Measurements from ENCODE around the gene MICU1.
A peak's percentile ranks its signal among the peaks of the same experiment; 100 is the strongest.
"Not testable (repeated sequence)": the region's sequence is repeated elsewhere in the genome, so short reads cannot be mapped to it uniquely, and the experiment has no call there.

MICU1 gene

DNA sequence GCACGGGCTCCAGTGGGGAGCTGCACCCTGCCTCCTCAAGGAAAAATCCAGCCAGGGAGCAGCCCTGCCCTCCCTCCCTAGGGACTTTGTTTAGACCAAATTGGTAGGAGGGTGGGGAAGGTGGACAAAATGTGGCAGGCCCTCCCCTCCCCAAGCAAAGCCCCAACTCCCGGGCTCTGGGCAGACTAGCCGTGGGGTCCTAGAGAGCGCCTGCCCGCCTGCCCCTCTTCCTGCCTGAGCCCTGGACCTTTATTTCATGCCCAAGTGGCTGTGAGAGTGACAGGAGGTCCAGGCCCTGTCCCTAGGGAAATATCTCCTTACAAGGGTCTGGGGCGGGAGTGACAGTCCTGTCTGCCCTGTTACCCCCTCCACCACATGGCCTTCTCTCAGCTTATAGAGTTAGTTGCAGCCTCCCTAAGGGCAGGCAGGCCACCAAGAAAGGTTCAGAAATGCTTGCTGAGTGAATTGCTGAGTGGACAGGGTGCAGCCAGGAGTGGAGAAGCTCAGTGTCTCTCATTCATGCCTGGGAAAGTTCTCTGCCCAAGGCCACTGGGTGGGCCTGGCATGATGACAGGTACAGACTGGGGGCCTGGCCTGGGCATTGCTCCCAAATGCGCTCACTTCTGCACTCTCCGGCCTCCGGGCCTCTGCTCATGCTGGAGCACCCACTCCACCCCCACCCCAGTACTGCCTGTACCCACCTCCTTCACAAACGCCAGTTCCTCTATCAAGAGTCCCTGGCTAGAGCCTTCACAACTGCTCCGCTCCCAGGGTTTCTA is 296.4 kb downstream of the MICU1 start:
- no peak for DNase-seq (ENCODE audit: low read depth in 2 of 2)

- no peak for DNase-seq (ENCODE audit: low read depth in 2 of 2)
These were observed 297.1 kb downstream of the MICU1 start for GRCh38 chr10:72328829-72329204.

GRCh38 chr10:72328045-72328828 is 297.6 kb downstream of the MICU1 start:
- DNase-seq (ENCODE audit: low read depth in 2 of 2) = no peak

- DNase-seq (ENCODE audit: low read depth in 2 of 2) = not testable (repeated sequence)
These were observed 298.9 kb downstream of the MICU1 start for GRCh38 chr10:72326665-72327603.

GRCh38 chr10:72325243-72326175 is 300.4 kb downstream of the MICU1 start:
- not testable (repeated sequence) for DNase-seq (ENCODE audit: low read depth in 2 of 2)

- no peak for DNase-seq (ENCODE audit: low read depth in 2 of 2)
These were observed 302.1 kb downstream of the MICU1 start for GRCh38 chr10:72323771-72324191.

- no peak for DNase-seq (ENCODE audit: low read depth in 2 of 2)
These were observed 302.6 kb downstream of the MICU1 start for GRCh38 chr10:72323108-72323749.

- no peak for DNase-seq (ENCODE audit: low read depth in 2 of 2)
These were observed 303.4 kb downstream of the MICU1 start for GRCh38 chr10:72322280-72323058.

GRCh38 chr10:72322030-72322279 is 303.9 kb downstream of the MICU1 start:
- no peak for DNase-seq (ENCODE audit: low read depth in 2 of 2)

DNA sequence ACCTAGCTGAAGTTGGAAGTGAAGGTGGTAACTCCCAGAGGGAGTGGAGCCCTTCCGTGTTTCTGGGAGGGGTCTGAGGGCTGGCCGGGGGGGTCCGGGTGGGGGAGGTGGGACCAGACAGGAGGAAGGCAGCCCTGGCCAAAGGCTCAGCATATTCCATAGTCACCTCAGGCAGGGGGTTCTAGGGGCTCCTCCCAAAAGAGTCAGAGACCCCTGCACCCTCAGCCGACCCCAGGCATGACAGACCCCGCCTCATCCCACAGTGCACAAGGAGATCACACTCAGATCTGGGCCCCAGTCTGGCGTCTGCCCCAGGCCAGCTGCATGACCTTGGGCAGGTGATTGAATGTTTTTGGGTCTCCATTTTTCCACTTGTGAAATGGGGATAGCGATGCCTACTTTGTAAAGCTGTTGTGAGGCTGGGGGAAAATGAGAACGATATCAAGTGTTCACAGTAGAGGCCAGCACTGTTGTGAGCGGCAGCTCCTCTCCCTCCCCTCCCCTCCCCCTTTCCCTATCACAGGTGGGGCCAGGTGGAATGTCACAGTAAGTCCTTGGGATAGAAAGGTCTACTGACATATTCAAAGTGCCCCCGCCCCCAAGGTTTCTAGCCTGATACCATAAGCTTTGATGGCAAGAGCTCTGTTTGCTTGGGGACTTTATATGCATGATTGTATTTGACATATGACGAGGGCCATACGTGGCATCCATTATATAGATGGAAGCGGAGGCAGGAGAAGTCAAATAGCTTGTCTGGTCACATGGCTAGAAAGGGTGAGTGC is 304.4 kb downstream of the MICU1 start:
- no peak for DNase-seq (ENCODE audit: low read depth in 2 of 2)

DNA sequence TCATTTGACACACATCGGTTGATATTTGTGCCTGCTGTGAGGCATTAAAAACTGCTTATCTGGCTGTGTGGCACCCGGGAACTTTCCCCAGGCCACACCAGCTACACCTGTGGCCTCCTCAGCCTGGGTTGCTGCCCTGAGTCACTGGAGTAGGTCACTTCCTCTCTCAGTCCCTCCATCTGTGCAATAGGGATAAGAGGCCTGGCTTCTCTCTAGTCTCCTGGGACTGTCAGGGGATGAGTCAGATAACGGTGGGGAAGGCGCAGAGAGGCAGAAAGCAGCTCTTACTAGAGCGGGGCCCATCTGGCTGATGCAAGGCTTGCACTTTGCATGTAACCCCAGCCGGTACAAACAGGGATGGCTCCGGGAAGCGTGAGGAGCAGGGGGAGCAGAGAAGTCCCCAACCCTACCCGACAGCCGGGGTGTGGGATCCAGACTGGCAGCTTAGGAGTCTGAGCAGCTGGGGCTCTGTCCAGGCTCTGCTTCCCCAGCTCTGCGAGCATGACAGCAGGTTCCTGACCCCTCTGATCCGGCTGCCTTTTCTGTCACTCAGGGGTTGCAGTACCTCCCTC is 305.1 kb downstream of the MICU1 start:
- DNase-seq (ENCODE audit: low read depth in 2 of 2) = peak; percentile 100

DNA sequence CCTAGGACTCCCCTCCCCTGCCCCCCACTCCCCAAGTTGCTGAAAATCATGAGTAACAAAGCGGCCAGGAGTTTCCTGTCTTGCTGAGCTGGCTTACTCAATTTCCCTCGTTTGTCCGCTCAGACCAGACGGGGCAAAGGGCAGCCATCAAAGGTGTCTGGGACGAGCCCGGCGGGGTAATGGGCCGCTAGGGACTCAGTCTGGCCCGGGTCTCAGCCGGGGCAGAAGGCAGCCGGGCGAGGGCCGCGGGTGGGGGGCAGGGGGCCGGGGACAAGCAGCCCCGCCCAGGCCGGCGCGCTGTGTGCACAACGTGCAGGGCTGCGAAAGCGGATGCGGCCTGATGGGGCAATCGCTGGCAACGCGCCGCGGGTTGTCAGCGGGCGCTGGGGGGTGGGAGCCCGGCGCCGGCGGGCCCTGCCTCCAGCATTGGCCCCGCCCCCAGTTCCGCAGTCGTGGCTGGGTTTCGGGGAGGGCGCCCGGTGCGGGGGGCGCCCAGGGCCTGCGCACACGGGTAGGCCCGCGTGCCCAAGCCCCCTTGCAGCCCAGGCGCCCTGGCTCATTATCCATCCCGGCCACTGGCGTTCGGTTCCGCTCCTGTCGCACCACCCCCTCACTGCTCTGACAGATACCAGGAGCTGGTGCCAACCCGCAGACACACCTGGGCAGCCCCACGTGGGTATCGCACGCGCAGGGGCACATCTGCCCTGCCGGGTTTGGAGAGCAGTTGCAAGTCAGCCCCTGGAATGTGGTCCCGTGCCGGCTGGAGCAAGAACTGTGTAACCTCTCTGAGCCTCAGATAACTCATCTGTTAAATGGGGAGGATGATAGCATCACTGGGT is 306.2 kb downstream of the MICU1 start:
- peak; percentile 90 to 91 for DNase-seq (ENCODE audit: low read depth in 2 of 2)

GRCh38 chr10:72318418-72319262 is 307.2 kb downstream of the MICU1 start:
- no peak for DNase-seq (ENCODE audit: low read depth in 2 of 2)
